GM19455 (cell line): ENCODE measurements around the gene TMCO6.

Experiments used
- ATAC-seq: cut with Tn5 transposase; IDR thresholded peaks from one replicate; pipeline ENCODE4 v1.9.1; 2021; ENCODE audit not compliant: unreplicated experiment

TMCO6 gene

GRCh38 chr5:140672455-140673186, 33.4 kb downstream of the TMCO6 start:
- no peak for ATAC-seq

GRCh38 chr5:140673187-140673976, 34.1 kb downstream of the TMCO6 start, which contains the start of gene DND1:
Gene DND1, minus strand, starts transcription at chr5:140673576. Its CDS starts 34 bp downstream, at chr5:140673542.
- ATAC-seq: no peak

GRCh38 chr5:140674211-140674610, 35.0 kb downstream of the TMCO6 start:
- ATAC-seq: no peak

GRCh38 chr5:140674629-140675028, 35.4 kb downstream of the TMCO6 start:
- ATAC-seq: no peak

- no peak for ATAC-seq
Measured at GRCh38 chr5:140677947-140678346, 38.7 kb downstream of the TMCO6 start.

GRCh38 chr5:140678993-140679392, 39.7 kb downstream of the TMCO6 start:
- ATAC-seq: no peak

- ATAC-seq: no peak
Measured at GRCh38 chr5:140690376-140690932, 51.2 kb downstream of the TMCO6 start.

- ATAC-seq: peak; percentile 99
Measured at GRCh38 chr5:140690941-140691924, 52.0 kb downstream of the TMCO6 start, which contains the start of the genes HARS1 and HARS2. Gene HARS1, minus strand, starts transcription at chr5:140691370. Its CDS starts 66 bp downstream, at chr5:140691304. Gene HARS2, plus strand, starts transcription at chr5:140691455. Its CDS starts 194 bp downstream, at chr5:140691649.

- no peak for ATAC-seq
Measured at GRCh38 chr5:140694276-140694675, 55.0 kb downstream of the TMCO6 start.
